ENCODE measurements around the gene GLRX3.

Gene GLRX3

DNA sequence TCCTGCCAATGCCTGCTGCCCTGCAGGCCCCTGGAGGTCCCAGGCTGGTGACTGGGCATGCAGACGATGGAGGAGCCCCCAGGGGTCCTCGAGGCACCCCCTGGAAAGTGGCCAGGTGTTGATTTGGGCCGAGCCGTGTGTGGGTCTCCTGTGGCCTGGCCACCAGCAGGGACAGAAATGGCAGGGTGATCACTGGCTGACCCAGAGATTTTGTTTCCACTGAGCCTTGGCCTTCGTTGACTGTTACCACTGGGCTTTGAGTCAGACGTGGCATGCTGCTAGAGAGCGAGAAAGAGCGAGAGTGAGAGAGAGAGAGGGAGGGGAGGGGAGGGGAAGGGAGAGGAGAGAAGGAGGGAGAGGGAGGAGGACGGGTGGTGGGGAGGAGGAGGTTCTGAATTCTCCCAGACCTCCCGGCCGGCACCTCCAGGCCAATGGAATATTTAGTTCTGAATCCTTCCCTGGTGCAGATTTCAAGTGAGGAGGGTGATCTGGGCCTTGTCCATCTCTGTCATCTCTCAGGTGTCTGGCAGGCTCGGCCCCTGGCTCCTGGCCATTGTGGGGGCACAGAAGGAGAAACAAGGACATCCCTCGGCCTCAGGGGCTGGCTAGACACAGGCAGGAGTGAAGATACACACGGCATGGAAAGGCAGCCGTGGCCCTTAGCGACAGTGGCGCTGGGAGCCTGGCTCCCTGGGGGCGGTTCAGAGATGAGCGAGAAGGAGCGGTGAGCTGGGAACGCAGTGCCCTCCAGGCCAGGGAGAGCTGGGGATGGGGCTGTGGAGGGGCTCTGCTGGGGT is 58.2 kb downstream of the GLRX3 start:
- Histone ChIP-seq H3K4me3 (ENCODE audit: low read depth in 1 of 2, low read length in 2 of 2) (no peak overlapping the region), H3K9me3 (ENCODE audit: insufficient read depth, low read length, severe bottlenecking) (no peaks in the 10 kb centered on the region), H3K36me3 (ENCODE audit: insufficient read depth, low read length) (peaks cover 10% of the 10 kb centered on the region), H3K27me3 (ENCODE audit: insufficient read depth, low read length, poor library complexity) (no peaks in the 10 kb centered on the region), H4K20me1 (ENCODE audit: insufficient read depth, low read length) (peaks cover 33% of the 10 kb centered on the region), H2AFZ (ENCODE audit: low read depth, low read length) (no peak overlapping the region), H3K79me2 (ENCODE audit: insufficient read depth, low read length) (no peaks in the 10 kb centered on the region), H3K4me2 (ENCODE audit: insufficient read depth, low read length) (no peak overlapping the region), H3K4me1 (ENCODE audit: insufficient read depth, low read length) (no peaks in the 10 kb centered on the region), H3K9ac (ENCODE audit: low read depth, low read length) (no peak overlapping the region), H3K27ac (ENCODE audit: low read length) (no peak overlapping the region)
- ATAC-seq (ENCODE audit: insufficient read depth, low read depth) = no peak
- no peak for DNase-seq
- TF ChIP-seq EZH2 (IDR thresholded peaks at IDR 0.05; ENCODE audit: borderline replicate concordance, low read depth, low read length, severe bottlenecking) = no peak
- TF ChIP-seq, protein P1, sequence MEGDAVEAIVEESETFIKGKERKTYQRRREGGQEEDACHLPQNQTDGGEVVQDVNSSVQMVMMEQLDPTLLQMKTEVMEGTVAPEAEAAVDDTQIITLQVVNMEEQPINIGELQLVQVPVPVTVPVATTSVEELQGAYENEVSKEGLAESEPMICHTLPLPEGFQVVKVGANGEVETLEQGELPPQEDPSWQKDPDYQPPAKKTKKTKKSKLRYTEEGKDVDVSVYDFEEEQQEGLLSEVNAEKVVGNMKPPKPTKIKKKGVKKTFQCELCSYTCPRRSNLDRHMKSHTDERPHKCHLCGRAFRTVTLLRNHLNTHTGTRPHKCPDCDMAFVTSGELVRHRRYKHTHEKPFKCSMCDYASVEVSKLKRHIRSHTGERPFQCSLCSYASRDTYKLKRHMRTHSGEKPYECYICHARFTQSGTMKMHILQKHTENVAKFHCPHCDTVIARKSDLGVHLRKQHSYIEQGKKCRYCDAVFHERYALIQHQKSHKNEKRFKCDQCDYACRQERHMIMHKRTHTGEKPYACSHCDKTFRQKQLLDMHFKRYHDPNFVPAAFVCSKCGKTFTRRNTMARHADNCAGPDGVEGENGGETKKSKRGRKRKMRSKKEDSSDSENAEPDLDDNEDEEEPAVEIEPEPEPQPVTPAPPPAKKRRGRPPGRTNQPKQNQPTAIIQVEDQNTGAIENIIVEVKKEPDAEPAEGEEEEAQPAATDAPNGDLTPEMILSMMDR (IDR thresholded peaks at IDR 0.05; ENCODE audit: borderline replicate concordance, extremely low read depth, low read length, poor library complexity, severe bottlenecking) = no peak

DNA sequence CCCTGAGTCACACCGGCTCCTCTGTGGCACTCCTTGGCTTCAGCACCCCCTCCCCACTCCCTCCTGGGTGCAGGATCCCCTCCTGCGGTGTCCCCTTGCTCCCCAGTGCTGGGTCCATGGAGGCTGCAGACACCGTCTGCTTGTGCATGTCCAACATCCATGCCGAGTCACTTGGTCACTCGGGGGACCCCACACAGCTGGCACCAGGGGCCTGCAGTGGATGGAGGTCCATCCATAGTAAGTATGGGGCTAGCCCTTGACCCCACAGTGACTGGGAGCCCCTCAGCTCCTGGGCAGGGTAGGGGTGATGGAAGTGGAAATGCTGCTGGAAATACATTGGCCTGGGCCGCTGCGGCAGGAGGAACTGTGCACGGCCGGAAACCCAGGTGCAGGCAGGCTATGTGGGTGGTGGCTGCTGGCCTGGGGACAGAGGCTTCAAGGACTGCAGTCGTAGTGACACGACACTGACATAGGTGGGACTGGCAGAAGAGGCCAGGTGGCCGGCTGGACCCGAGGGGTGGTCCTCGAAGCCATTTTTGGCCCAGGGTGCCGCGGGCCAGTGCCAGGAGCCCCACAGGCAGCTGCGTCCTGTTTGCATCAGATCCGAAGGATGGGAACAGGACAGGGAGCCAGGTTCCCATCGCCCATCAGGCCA is 58.9 kb downstream of the GLRX3 start:
- H3K79me2 ChIP-seq (ENCODE audit: insufficient read depth, low read length) = no peaks in the 10 kb centered on the region
- H3K4me2 ChIP-seq (ENCODE audit: insufficient read depth, low read length) = no peak overlapping the region
- no peak overlapping the region for H3K9ac ChIP-seq (ENCODE audit: low read depth, low read length)
- H3K4me3 ChIP-seq (ENCODE audit: low read depth in 1 of 2, low read length in 2 of 2) = no peak overlapping the region
- H3K4me1 ChIP-seq (ENCODE audit: insufficient read depth, low read length) = no peaks in the 10 kb centered on the region
- H3K36me3 ChIP-seq (ENCODE audit: insufficient read depth, low read length) = peaks cover 4% of the 10 kb centered on the region
- H3K27me3 ChIP-seq (ENCODE audit: insufficient read depth, low read length, poor library complexity) = no peaks in the 10 kb centered on the region
- ATAC-seq (ENCODE audit: insufficient read depth, low read depth) (no peak), DNase-seq (no peak)
- H2AFZ ChIP-seq (ENCODE audit: low read depth, low read length) = no peak overlapping the region
- TF ChIP-seq, protein P1 (IDR thresholded peaks at IDR 0.05; ENCODE audit: borderline replicate concordance, extremely low read depth, low read length, poor library complexity, severe bottlenecking) = no peak
- TF ChIP-seq EZH2 (IDR thresholded peaks at IDR 0.05; ENCODE audit: borderline replicate concordance, low read depth, low read length, severe bottlenecking) = no peak
- H4K20me1 ChIP-seq (ENCODE audit: insufficient read depth, low read length) = peaks cover 35% of the 10 kb centered on the region
- no peak overlapping the region for H3K27ac ChIP-seq (ENCODE audit: low read length)
- no peaks in the 10 kb centered on the region for H3K9me3 ChIP-seq (ENCODE audit: insufficient read depth, low read length, severe bottlenecking)

DNA sequence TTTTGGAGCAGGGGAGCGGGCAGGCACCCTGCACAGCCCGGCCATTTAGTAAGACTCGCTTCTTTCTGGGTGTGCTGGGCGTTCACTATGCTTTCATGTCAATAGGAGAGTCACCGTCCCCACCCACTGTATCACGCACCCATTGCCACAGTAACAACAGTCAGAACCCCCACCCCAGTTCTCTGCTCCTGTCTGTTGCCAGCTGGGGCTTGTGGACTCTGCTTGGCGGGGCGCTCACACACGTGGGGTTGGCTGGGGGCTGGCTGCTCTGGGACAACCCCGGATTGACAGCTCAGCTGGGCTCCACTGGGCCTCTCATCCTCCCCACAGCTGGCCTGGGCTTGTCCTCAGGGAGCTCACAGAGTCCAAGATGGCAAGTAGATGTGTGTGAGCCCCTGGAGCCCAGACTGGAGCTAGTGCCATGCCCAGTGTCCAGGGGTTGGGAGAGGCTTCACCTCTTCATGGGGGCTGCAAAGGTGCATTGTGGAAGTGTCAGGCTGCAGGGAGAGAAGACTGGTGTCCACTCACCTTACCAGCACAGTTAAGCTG is 59.6 kb downstream of the GLRX3 start:
- Histone ChIP-seq H3K9ac (ENCODE audit: low read depth, low read length) (no peak overlapping the region), H3K4me1 (ENCODE audit: insufficient read depth, low read length) (no peaks in the 10 kb centered on the region), H3K79me2 (ENCODE audit: insufficient read depth, low read length) (no peaks in the 10 kb centered on the region), H3K27me3 (ENCODE audit: insufficient read depth, low read length, poor library complexity) (no peaks in the 10 kb centered on the region), H3K36me3 (ENCODE audit: insufficient read depth, low read length) (peaks cover 4% of the 10 kb centered on the region), H3K4me2 (ENCODE audit: insufficient read depth, low read length) (no peak overlapping the region), H3K9me3 (ENCODE audit: insufficient read depth, low read length, severe bottlenecking) (no peaks in the 10 kb centered on the region), H2AFZ (ENCODE audit: low read depth, low read length) (no peak overlapping the region), H4K20me1 (ENCODE audit: insufficient read depth, low read length) (peaks cover 39% of the 10 kb centered on the region), H3K4me3 (ENCODE audit: low read depth in 1 of 2, low read length in 2 of 2) (no peak overlapping the region), H3K27ac (ENCODE audit: low read length) (no peak overlapping the region)
- no peak for ATAC-seq (ENCODE audit: insufficient read depth, low read depth)
- DNase-seq = no peak
- TF ChIP-seq, protein P1 (IDR thresholded peaks at IDR 0.05; ENCODE audit: borderline replicate concordance, extremely low read depth, low read length, poor library complexity, severe bottlenecking) = no peak
- TF ChIP-seq EZH2 (IDR thresholded peaks at IDR 0.05; ENCODE audit: borderline replicate concordance, low read depth, low read length, severe bottlenecking) = no peak
